ENCODE measurements around the gene SGTA. TPM values are rescaled to one million over a fixed set of nuclear protein-coding genes. Genes with fewer than 3 reads are reported as not detected.

SGTA gene
- total RNA-seq, 4 donors from 2014 or later, result 43.4 to 86.8 (median 73.4) TPM

DNA sequence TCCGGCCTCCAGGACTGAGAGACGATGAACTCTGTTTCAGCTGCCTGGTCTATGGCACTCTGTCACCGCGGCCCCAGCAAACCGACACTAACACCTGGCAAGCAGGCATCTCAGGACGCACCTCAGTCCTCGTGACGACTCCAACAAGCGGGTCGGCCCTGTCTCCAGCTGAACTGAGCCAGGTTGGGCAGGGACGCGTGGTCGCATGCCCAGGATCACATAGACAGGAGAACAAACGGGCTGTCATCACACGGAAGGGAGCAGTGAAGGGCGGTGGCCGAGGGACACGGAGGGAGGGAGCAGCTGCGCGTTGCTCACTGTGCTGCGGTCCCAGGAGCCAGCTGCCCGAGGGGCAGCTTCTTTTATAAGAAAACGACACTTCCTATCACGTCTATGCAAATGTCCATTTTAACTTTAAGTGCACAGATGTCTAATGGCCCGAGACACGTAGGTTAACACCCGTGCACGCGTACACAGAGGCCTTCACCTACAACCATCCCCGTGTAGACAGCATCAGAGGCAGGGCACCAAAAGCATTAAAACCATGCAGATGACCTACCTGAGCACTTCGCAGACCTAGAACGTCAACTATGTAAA is 8.9 kb downstream of the SGTA start:
- intact Hi-C loops (cut with DNase I), result no loop called here
- no peak for DNase-seq
- Histone ChIP-seq H3K27me3 (no peaks in the 10 kb centered on the region), H3K9me3 (no peaks in the 10 kb centered on the region), H3K27ac (no peak overlapping the region), H3K4me3 (replicated peaks in 1 of 3) (no peak overlapping the region), H3K36me3 (no peaks in the 10 kb centered on the region), H3K4me1 (peaks cover 0 to 4% of the 10 kb centered on the region in 2 donors)
- no peak for TF ChIP-seq POLR2A (IDR thresholded peaks at IDR 0.05)
- TF ChIP-seq, protein P1, sequence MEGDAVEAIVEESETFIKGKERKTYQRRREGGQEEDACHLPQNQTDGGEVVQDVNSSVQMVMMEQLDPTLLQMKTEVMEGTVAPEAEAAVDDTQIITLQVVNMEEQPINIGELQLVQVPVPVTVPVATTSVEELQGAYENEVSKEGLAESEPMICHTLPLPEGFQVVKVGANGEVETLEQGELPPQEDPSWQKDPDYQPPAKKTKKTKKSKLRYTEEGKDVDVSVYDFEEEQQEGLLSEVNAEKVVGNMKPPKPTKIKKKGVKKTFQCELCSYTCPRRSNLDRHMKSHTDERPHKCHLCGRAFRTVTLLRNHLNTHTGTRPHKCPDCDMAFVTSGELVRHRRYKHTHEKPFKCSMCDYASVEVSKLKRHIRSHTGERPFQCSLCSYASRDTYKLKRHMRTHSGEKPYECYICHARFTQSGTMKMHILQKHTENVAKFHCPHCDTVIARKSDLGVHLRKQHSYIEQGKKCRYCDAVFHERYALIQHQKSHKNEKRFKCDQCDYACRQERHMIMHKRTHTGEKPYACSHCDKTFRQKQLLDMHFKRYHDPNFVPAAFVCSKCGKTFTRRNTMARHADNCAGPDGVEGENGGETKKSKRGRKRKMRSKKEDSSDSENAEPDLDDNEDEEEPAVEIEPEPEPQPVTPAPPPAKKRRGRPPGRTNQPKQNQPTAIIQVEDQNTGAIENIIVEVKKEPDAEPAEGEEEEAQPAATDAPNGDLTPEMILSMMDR (IDR thresholded peaks at IDR 0.05), result no peak
- WGBS, 2 donors, result 91 to 92% methylated on average over 28 to 32 of the region's 32 CpGs

DNA sequence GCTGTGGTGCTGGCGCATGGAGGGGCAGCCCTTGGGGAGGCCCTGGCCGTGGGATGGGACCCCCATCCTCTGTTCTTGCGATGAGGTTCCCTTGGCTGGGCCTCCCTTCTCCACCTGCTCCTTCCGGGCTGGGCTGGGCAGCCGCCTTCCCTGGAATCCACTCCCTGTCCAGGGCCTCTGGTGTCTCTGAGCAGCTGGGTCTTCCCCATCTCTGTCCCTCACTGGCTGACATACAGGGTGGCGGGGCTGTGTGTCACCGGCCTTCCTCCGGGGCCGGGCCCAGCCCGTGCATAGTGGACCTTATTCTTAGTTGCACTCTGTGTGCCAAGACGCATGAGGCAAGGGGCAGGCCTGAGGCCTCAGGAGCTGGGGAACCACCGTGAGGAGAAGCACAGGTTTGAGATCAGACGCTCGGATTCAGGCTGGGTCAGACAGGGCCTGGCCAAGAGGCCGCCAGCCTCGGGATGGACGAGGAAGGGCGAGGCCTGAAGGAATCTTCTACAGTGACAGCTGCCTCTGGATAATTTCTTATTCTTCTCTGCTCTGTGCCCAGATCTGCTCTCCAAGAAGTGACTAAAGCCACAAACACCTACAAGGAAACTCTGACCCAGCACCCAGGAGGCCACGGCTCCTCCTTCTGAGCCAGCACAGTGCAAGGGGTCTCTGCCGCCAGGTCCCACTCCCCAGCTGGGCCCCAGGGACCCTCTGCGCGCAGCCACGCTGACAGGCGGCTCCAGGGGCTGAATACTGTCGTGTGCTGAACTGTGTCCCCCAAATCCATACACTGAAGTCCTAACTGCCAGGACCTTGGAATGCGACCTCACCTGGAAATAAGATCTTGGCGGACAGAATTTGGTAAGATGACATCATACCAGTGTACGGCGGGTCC is 11.0 kb downstream of the SGTA start:
- peaks cover 5 to 7% of the 10 kb centered on the region in 2 donors for H3K36me3 ChIP-seq
- H3K27ac ChIP-seq, result no peak overlapping the region
- H3K4me3 ChIP-seq (replicated peaks in 1 of 3), result no peak overlapping the region
- no peaks in the 10 kb centered on the region for H3K27me3 ChIP-seq
- H3K4me1 ChIP-seq, result peaks cover 0 to 4% of the 10 kb centered on the region in 2 donors
- TF ChIP-seq POLR2A (IDR thresholded peaks at IDR 0.05), result no peak
- TF ChIP-seq, protein P1 (IDR thresholded peaks at IDR 0.05), result no peak
- 82 to 90% methylated on average over 17 to 28 of the region's 29 CpGs for WGBS, 2 donors
- intact Hi-C loops (cut with DNase I), result no loop called here
- no peaks in the 10 kb centered on the region for H3K9me3 ChIP-seq
- no peak for DNase-seq

- WGBS, 2 donors, result 85 to 87% methylated on average over 22 to 40 of the region's 40 CpGs
- Histone ChIP-seq H3K36me3 (peaks cover 22% of the 10 kb centered on the region in 2 donors), H3K27ac (no peak overlapping the region), H3K27me3 (no peaks in the 10 kb centered on the region), H3K9me3 (no peaks in the 10 kb centered on the region), H3K4me1 (peaks cover 0 to 4% of the 10 kb centered on the region in 2 donors), H3K4me3 (replicated peaks in 1 of 3) (no peak overlapping the region)
- DNase-seq, result no peak
- intact Hi-C loops (cut with DNase I), result no loop called here
- TF ChIP-seq, protein P1 (IDR thresholded peaks at IDR 0.05), result no peak
- TF ChIP-seq POLR2A (IDR thresholded peaks at IDR 0.05), result no peak
These were observed 12.7 kb downstream of the SGTA start for GRCh38 chr19:2770055-2771013.

DNA sequence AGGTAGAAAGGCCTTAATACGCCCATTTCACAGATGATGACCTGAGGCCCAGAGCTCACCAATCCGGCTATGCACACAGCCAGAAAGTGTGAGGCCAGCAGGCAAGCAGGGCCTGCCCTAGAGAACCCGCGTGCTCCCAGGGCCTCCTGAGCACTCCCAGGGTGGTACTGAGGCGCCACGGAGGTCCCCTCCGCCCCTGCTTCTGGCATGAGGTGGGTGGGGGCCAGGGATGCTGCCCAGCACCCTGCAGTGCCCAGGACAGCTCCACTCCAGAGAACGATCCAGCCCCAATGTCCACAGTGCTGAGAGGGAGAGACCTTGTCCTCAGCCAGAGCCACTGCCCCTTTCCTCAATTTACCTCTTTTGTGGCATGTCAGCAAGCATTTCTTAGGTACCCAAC is 13.9 kb downstream of the SGTA start:
- Histone ChIP-seq H3K27ac (no peak overlapping the region), H3K27me3 (no peaks in the 10 kb centered on the region), H3K4me1 (peaks cover 0 to 4% of the 10 kb centered on the region in 2 donors), H3K36me3 (peaks cover 32 to 33% of the 10 kb centered on the region in 2 donors), H3K9me3 (no peaks in the 10 kb centered on the region), H3K4me3 (replicated peaks in 1 of 3) (no peak overlapping the region)
- WGBS, 2 donors, result 90 to 100% methylated on average over 4 of the region's 8 CpGs
- no peak for TF ChIP-seq POLR2A (IDR thresholded peaks at IDR 0.05)
- TF ChIP-seq, protein P1 (IDR thresholded peaks at IDR 0.05), result no peak
- intact Hi-C loops (cut with DNase I), result no loop called here
- no peak for DNase-seq

All from thyroid gland (tissue), 4 donors.